GM21619 (cell line): ENCODE measurements around the gene DHDH.
"Not testable (repeated sequence)": the region's sequence is repeated elsewhere in the genome, so short reads cannot be mapped to it uniquely, and the experiment has no call there.

Experiments
- ATAC-seq: cut with Tn5 transposase; IDR thresholded peaks from one replicate; pipeline ENCODE4 v1.9.1; 2021; ENCODE audit not compliant: unreplicated experiment

DHDH gene

DNA sequence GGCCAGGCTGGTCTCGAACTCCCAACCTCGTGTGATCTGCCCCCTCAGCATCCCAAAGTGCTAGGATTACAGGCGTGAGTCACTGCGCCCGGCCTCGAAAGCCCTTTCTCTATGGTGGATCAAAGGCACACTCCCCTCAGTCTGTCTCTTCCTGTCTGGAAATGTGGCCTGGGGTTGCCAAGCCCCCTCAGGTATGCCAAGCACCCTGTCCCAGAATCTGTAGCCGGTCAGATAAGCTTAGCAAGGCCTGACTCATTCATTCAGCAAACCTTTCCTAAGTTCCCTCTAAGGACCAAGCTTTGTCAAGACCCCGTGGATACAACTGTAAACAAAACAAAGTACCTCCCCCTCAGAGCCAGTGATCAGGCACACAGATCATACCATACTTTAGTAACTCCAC lies 19.3 kb upstream of the DHDH start:
- ATAC-seq = no peak

DNA sequence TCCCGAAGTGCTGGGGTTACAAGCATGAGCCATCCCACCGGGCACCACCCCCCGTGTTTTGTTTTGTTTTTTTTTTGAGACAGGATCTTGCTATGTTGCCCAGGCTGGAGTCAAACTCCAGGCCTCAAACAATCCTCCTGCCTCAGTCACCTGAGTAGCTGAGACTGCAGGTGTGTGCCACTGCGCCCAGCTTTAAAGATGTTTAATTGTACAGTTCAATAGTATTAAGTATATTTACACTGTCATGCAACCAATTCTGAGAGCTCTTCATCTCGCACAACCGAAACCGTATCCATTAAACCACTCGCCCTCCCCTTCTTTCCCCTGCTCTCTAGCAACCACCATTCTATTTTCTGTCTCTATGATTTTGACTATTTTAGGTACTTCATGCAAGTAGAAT lies 17.7 kb upstream of the DHDH start:
- ATAC-seq = no peak

DNA sequence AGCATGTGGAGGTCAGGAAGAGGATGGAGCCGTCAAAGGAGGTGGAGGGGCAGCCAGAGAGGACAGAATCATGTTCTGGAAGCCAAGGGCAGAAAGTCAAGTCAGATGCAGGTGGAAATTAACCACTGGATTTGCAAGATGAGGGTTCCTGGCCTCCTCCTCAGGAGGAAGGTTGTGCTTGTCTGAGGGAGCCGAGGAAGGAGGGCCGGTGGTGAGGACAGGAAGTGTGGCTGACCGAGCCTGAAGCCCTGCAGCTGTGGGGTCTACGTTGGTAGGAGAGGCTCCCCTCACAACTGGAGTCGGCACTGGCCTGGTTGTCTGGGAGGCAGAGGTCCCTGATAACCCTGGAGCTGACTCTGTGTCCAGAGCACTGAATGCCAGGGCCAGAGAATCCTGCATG lies 15.4 kb upstream of the DHDH start:
- no peak for ATAC-seq

DNA sequence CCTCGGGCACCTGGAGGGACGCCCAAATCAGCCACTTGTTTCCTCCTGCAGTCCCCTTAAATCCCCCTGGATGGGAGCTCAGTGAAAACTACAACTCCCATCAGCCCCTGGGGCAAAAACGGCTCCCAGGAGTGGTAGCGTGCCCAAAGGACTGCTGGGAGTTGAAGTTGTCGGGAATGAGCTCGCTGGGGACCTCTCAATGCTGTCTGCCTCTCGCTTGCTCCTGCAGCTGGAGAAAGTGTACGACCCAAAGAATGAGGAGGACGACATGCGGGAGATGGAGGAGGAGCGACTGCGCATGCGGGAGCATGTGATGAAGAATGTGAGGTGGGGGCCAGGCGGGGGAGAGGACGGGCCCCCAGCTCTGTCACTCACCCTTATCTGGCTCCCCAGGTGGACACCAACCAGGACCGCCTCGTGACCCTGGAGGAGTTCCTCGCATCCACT lies 14.7 kb upstream of the DHDH start:
- no peak for ATAC-seq

DNA sequence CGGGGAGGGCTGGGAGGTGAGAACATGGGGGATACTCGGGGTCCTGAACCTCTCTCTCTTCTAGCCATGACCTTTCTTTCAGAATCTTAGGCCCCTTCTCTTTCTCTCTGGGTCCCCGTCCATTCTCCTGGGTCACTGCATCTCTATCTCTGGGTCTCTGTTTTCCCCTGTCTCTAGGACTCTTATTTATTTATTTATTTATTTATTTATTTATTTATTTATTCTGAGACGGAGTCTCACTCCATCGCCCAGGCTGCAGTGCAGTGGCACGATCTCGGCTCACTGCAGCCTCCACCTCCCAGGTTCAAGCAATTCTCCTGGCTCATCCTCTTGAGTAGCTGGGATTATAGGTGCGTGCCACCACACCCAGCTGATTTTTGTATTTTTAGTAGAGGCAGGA lies 14.2 kb upstream of the DHDH start:
- ATAC-seq = not testable (repeated sequence)

DNA sequence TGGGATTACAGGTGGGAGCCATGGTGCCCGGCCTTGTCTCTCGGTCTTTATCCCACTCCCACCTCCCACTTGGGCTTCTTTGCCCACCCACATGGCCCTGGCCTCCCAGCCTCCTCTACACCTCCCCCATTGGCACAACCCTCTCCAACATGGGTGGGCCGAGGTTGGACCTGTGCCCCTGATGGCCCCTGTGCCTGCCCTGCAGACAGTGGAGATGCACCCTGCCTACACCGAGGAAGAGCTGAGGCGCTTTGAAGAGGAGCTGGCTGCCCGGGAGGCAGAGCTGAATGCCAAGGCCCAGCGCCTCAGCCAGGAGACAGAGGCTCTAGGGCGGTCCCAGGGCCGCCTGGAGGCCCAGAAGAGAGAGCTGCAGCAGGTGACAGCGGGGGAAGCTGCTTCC lies 12.6 kb upstream of the DHDH start:
- ATAC-seq = no peak

DNA sequence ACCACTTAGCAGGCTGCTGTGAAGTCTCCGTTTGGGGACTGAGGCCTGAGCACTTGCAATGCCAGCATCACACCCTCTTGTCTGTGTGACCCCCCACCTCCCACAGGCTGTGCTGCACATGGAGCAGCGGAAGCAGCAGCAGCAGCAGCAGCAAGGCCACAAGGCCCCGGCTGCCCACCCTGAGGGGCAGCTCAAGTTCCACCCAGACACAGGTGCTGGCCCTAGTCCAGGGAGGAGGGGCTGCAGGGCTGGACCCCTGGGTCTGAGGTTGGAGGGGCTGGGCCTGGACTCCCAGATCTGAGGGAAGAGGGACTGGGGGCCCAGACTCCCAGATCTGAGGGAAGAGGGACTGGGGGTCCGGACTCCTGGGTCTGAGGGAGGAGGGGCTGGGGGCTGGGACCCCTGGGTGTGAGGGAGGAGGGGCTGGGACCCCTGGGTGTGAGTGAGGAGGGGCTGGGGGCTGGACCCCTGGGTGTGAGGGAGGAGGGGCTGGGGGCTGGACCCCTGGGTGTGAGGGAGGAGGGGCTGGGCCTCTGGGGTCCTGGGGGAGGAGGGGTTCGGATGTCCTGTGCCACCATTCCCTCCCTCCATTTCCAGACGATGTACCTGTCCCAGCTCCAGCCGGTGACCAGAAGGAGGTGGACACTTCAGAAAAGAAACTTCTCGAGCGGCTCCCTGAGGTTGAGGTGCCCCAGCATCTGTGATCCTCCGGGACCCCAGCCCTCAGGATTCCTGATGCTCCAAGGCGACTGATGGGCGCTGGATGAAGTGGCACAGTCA lies 11.6 kb upstream of the DHDH start:
- ATAC-seq = no peak

DNA sequence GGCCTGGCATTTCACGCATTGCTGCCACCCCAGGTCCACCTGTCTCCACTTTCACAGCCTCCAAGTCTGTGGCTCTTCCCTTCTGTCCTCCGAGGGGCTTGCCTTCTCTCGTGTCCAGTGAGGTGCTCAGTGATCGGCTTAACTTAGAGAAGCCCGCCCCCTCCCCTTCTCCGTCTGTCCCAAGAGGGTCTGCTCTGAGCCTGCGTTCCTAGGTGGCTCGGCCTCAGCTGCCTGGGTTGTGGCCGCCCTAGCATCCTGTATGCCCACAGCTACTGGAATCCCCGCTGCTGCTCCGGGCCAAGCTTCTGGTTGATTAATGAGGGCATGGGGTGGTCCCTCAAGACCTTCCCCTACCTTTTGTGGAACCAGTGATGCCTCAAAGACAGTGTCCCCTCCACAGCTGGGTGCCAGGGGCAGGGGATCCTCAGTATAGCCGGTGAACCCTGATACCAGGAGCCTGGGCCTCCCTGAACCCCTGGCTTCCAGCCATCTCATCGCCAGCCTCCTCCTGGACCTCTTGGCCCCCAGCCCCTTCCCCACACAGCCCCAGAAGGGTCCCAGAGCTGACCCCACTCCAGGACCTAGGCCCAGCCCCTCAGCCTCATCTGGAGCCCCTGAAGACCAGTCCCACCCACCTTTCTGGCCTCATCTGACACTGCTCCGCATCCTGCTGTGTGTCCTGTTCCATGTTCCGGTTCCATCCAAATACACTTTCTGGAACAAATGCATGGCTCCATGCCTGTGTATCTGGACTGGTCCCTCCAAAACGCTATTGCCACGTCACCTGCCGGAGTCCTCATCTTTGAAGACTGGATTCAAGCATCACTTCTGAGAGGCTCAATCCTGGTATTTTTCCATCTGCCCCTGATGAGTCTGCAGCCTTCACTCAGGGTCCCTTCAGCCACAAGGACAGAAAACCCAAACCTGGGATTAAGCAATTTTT lies 10.7 kb upstream of the DHDH start:
- ATAC-seq = no peak

DNA sequence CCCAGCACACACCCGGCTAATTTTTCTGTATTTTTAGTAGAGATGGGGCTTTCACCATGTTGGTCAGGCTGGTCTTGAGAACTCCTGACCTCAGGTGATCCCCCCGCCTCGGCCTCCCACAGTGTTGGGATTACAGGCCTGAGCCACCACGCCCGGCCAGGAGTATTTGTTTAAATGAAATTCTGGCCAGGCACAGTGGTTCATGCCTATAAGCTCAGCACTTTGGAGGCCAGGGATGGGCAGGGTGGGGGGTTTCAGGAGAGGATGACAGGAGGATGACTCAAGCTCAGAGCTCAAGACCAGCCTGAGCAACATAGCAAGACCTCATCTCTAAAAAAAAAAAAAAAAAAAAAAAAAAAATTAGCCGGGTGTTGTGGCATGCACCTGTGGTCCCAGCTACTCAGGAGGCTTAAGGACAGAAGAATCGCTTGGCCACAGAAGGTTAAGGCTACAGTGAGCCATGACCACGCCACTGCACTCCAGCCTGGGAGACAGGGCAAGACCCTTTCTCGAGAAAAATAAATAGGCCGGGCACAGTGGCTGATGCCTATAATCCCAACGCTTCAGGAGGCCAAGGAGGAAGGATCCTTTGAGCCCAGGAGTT lies 8.2 kb upstream of the DHDH start:
- no peak for ATAC-seq

DNA sequence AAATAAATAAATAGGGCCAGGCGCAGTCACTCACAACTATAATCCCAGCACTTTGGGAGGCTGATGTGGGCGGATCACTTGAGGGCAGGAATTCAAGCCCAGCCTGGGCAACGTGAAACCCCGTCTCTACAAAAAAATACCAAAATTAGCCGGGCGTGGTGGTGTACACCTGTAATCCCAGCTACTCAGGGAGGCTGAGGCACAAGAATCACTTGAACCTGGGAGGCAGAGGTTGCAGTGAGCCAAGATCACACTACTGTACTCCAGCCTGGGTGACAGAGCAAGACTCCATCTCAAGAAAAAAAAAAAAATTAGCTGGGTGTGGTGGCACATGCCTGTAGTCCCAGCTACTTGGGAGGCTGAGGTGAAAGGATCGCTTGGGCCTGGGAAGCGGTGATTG lies 7.6 kb upstream of the DHDH start:
- ATAC-seq = not testable (repeated sequence)

DNA sequence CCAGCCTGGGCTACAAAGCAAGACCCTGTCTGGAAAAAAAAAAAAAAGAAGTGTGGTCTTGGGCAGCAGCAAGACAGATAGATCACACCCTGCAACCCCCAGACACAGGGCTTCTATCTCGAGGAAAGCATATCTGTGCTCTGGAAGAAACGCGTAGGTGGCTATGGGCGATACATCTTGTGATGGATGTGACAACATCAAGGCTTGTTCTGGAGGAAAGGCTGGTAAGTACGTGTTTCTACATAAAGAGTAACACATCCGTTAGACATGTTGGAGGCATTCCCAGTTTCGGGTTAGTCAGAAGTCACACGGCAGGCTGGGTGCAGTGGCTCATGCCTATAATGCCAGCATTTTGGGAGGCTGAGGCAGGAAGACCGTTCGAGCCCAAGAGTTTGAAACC lies 6.6 kb upstream of the DHDH start:
- no peak for ATAC-seq

DNA sequence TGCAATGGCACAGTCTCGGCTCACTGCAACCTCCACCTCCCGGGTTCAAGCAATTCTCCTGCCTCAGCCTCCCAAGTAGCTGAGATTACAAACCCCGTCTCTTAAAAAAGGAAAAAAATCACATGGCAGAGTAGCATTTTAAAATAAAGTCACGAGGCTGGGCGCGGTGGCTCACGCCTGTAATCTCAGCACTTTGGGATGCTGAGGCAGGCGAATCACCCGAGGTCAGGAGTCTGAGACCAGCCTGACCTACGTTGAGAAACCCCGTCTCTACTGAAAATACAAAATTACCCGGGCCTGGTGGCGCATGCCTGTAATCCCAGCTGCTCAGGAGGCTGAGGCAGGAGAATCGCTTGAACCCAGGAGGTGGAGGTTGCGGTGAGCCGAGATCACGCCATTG lies 5.8 kb upstream of the DHDH start:
- not testable (repeated sequence) for ATAC-seq

DNA sequence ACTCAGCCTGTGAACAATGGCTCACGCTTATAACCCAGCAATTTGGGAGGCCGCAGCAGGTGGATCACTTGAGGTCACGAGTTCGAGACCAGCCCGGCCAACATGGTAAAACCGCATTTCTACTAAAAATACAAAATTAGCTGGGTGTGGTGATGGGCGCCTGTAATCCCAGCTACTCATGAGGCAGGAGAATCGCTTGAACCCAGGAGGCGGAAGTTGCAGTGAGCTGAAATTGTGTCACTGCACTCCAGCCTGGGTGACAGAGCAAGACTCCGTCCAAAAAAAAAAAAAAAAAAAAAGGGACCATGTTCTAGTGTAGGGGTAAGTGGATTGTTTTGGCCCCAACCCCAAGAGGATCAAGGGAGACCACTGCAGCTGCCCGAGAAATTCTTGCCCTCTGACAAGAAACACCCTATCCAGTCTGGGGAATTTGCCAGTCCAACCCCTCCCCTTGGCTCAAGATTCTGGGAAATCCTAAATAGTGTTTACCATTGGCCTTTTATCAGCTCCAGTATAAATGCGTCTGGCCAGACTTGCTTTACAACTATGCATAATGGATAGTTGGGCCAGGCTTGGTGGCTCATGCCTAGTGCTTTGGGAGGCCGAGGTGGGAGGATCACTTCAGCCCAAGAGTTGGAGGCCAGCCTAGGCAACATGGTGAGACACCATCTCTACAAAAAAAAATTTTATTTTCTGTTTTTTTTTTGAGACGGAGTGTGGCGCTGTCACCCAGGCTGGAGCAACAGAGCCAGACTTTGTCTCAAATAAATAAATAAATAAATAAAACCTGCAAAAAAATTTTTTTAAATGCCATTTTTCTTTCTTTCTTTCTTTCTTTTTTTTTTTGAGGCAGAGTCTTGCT lies 5.1 kb upstream of the DHDH start:
- ATAC-seq = no peak

DNA sequence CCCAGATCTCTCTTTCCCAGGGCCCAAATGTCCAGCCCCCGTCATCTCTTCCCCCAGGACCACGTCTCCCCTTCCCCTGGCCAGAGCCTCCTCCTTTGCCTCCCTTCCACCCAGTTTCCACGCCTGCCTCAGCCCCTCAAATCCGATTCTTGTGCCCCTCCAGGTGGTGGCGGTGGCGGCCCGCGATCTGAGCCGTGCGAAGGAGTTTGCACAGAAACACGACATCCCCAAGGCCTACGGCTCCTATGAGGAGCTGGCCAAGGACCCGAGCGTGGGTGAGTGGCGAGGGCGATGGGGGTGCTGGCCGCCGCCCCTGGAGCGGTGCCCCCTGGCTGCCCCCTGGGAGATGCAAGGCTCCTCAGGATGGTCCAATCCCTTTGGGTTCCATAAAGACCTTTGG lies 1.3 kb downstream of the DHDH start:
- no peak for ATAC-seq

DNA sequence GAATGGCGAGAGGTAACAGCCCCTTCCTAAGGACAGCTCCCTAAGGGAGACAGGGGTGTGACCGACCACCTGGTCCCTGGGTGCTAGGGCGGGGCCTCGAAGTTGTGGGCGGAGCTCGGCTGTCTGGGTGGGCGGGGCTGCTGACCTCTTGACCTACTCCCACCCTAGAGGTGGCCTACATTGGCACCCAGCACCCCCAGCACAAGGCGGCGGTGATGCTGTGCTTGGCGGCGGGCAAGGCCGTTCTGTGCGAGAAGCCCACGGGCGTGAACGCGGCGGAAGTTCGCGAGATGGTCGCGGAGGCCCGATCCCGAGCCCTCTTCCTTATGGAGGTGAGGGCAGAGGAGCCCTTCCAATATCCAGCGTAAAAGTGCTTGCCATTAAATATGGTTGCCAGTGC lies 2.4 kb downstream of the DHDH start:
- ATAC-seq = no peak

DNA sequence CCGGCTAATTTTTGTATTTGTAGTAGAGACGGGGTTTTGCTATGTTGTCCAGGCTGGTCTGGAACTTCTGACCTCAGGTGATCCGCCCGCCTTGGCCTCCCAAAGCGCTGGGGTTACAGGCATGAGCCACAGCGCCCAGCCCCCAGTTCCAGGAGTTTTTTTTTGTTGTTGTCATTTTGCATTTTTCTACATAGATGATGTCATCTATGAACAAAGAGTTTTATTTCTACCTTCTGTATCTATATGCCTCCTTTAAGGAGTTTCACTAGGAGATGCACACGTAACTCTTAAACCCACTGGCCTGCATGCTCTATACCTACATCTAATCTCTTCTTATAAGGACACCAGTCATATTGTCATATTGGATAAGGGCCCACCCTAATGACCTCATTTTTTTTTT lies 4.8 kb downstream of the DHDH start:
- no peak for ATAC-seq

DNA sequence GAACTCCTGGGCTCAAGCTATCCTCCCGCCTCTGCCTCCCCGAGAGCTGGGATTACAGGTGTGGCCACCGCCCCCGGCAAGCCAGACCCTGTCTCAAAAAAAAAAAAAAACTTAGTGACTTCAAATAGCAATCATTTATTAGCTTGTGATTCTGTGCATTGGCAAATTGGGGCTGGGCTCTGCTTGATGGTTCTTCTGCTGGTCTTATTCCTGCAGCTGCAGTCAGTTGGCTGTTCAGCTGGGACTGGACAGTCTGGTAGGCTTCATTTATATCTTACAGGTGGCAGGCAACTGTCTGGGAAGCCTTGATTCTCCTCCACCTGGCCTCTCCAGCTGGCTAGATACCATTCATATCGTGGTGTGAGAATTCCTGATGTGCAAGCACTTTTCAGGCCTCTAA lies 7.4 kb downstream of the DHDH start:
- ATAC-seq = no peak

DNA sequence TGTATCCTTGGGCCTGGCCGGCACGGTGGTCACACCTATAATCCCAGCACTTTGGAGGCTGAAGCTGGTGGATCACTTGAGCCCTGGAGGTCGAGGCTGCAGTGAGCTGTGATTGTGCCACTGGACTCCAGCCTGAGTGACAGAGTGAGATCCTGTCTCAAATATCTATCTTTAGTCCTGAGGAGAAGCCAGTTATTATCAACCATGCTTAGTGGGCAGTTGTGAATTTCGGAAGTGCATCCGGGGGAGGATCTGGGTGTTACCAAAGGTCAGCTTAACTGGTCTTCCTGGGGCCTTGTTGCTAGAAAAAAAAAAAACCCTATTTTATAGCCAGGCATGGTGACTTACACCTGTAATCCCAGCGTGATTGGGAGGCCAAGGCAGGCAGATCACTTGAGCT lies 9.6 kb downstream of the DHDH start:
- ATAC-seq = no peak

DNA sequence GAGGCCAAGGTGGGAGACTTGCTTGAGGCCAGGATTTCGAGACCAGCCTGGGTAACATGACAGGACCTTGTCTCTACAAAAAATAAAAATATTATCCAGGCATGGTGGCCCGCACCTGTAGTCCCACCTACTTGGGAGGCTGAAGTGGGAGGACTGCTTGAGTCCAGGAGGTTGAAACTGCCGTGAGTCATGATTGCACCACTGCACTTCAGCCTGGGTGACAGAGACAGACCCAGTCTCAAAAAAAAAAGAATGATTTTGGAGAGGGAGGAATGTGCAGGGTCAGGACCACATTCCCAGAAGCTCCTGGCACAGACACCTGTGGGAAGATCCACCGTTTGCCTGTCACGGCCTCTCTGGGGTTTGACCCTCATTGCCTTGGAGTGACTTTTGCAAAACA lies 11.9 kb downstream of the DHDH start:
- ATAC-seq = no peak

DNA sequence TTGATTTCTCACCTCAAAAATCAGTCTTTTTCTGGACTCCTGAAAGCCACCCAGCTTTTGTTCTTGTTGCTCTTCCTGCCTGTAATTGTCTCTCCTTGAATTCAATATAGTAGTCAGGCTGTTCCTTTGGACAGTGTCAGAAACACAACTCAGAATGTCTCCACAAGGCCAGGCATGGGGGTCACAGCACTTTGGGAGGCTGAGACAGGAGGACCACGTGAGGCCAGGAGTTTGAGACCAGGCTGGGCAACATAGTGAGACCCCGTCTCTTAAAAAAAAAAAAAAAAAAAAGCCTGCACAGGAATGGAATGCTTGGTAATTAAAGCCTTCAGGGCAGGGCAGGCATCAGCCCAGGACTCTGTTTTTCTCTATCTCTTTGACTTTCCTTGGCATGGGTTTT lies 12.3 kb downstream of the DHDH start:
- ATAC-seq = no peak
